ENCODE results near the gene MYO3B. TPM values are rescaled to one million over a fixed set of nuclear protein-coding genes. Genes with fewer than 3 reads are reported as not detected.

The MYO3B gene
- total RNA-seq, 1 experiment from 2014 or later = 0.63 TPM

- H2AK5ac ChIP-seq (ENCODE audit: insufficient read length, low read length) = no peak overlapping the region
- Mint-ChIP-seq H3K36me3 (ENCODE audit: insufficient read depth in 1 of 3, low read depth in 3 of 3) (no peaks in the 10 kb centered on the region), H3K4me1 (peaks cover 13 to 21% of the 10 kb centered on the region in 2 experiments), H3K4me3 (no peak overlapping the region), H3K27ac (no peak overlapping the region; a peak in 1 of 7 replicates), H3K27me3 (ENCODE audit: low read depth) (peaks cover 11% of the 10 kb centered on the region), H3K9me3 (no peaks in the 10 kb centered on the region)
- H3K79me2 ChIP-seq (ENCODE audit: insufficient read depth, low read length) = no peaks in the 10 kb centered on the region
- no peak overlapping the region for H3K56ac ChIP-seq (ENCODE audit: insufficient read length, low read depth, low read length)
- H2BK5ac ChIP-seq (ENCODE audit: insufficient read length, low read length) = no peak overlapping the region
- H2BK20ac ChIP-seq (ENCODE audit: low read depth, low read length, poor library complexity, severe bottlenecking) = no peak overlapping the region
- no peak overlapping the region for H2AFZ ChIP-seq (ENCODE audit: low read length)
- H2BK120ac ChIP-seq (ENCODE audit: low read depth, low read length, poor library complexity, severe bottlenecking) = no peak overlapping the region
- no peak overlapping the region for H2BK15ac ChIP-seq (ENCODE audit: low read depth, low read length)
- H3K27ac ChIP-seq (ENCODE audit: insufficient read length, low read depth, low read length) = no peak overlapping the region
- no peak overlapping the region for H3K18ac ChIP-seq (ENCODE audit: insufficient read length, low read depth, low read length)
- no peak overlapping the region for H2BK12ac ChIP-seq (ENCODE audit: insufficient read length, low read depth, low read length)
- no peak overlapping the region for H4K8ac ChIP-seq (replicated peaks; ENCODE audit: insufficient read length, low read depth, low read length)
- no peak overlapping the region for H3K4me2 ChIP-seq (ENCODE audit: insufficient read depth, insufficient read length, low read length)
- no peak overlapping the region for H3K9ac ChIP-seq (ENCODE audit: extremely low read depth, insufficient read length, low read length)
- no peak for DNase-seq
- H3K4ac ChIP-seq (ENCODE audit: low read depth, low read length) = no peak overlapping the region
- peaks cover 12% of the 10 kb centered on the region for H3K4me1 ChIP-seq (ENCODE audit: insufficient read depth, low read length)
- peaks cover 4% of the 10 kb centered on the region for H3K23me2 ChIP-seq (ENCODE audit: insufficient read length, low read depth, low read length, poor library complexity, severe bottlenecking)
- no peaks in the 10 kb centered on the region for H3K79me1 ChIP-seq (ENCODE audit: insufficient read depth, low read depth, low read length, poor library complexity, severe bottlenecking)
- H3T11ph ChIP-seq (ENCODE audit: low read length) = no peak overlapping the region
- no peaks in the 10 kb centered on the region for H3K9me3 ChIP-seq (ENCODE audit: control insufficient read depth, low read depth, low read length)
- no peaks in the 10 kb centered on the region for H4K20me1 ChIP-seq (ENCODE audit: control insufficient read depth, insufficient read depth, insufficient read length)
- no peak overlapping the region for H4K5ac ChIP-seq (ENCODE audit: insufficient read length, low read depth, low read length)
- TF ChIP-seq CTCF (conservative IDR thresholded peaks at IDR 0.05) = no peak
- H4K91ac ChIP-seq (ENCODE audit: insufficient read length, low read depth, low read length) = no peak overlapping the region
- no peak overlapping the region for H3K23ac ChIP-seq (ENCODE audit: insufficient read length, low read depth, low read length)
- H3K27me3 ChIP-seq (ENCODE audit: insufficient read depth, low read length) = no peaks in the 10 kb centered on the region
- no peak overlapping the region; the same call in 1 of the 2 replicates for H3K14ac ChIP-seq (ENCODE audit: insufficient read depth, low read length)
- WGBS (ENCODE audit: extremely low coverage, insufficient read length, low lambda C conversion rate) = no CpG with 5 or more reads among the region's 8 CpGs
These were observed 331.7 kb downstream of the MYO3B start for GRCh38 chr2:170509452-170510193.

Measured in H9 (cell line).